NCI-H1417 (cell line): ENCODE measurements around the gene TEX9.

Source experiments
- DNase-seq, 3 experiments: peaks; one replicate each; lab custom pipeline; 2025; lab: John Stamatoyannopoulos, UW

TEX9 gene

DNA sequence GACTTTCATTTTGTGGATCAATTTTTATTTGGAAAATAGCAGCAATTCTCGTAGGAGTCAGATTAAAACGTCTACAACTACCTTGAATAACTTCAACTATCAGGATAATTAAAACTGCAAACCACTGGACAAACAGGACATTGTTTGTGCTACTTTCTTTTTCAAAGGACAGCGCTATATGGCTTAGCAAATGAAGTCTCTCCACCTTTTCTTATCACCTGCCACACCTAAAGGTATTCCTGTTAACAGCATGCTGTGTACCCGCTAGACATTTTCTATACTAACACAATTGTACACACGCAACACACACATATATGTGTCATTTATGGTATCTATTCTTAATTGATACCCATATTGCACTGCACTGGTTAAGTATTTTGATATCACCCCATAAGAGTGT, 80.5 kb downstream of the TEX9 start:
- peak in 1 of 3 experiments; percentile 39 for DNase-seq

DNA sequence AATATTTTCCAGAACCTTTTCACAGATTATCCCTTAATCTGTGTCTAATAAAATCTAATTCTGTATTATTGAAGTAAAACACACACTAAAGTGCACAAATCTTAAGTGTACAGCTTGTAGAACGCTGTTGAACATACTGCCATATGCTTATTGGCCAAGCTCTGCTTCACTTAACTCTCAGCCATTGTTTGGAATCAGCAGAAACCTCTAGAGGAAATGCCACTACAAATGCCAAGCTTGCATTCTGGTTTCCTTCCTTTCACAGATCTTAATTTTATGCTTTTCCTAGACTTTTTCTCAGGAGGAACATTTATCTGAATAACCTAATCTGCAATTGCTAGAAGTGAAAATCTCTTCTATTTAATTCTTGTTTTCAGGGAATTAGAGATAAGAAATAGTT, 89.6 kb downstream of the TEX9 start:
- DNase-seq, result no peak

DNA sequence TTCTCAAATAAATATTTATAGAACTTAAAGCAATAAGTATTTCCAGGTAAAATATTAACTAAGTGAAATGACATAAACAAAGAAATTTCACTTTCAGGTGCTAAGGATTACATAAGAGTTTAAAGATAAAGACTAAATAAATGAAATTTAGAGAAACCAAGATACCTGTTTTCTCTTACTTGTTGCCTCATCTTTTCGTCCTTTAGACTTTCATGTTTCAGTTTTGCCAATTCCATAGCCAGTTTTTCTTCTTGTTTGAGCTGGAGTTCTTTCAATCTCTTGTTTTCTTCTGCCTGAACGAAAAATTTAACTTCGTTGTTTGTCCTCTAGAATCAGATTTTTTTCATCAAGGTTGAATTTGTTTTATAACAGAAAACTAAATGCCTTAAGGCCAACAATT, 91.0 kb downstream of the TEX9 start:
- no peak for DNase-seq

DNA sequence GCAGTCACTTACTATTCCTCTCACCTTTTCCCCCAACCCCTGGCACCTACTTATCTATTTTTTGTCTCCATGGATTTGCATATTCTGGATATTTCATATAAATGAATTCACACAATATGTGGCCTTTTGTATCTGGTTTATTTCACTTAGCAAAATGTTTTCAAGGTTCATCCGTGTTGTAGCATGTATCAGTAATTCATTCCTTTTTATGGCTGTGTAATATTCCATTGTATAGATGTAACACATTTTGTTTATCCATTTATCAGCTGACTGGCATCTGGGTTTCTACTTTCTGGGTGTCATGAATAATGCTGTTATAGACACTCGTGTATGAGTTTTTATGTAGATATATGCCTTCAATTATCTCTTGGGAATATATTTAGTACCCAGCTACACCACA, 93.9 kb downstream of the TEX9 start:
- no peak for DNase-seq

DNA sequence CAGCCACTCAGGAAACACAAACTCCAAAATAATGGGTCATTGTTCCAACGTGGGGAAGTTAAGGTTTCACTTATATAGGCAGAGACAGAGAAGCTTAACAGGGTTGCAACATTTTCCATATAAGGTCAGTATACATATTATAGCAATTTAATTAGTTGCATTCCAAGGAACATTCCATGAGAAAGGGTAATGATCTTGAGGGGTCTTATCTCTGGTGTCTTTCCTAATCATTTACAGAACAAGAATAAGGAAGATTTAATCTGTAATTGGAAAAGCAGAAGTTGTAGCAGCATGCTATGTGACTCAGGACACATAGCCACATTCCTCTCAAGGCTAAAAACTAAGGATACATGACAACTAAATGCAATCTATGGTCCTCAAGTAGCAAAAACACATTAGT, 94.8 kb downstream of the TEX9 start:
- no peak for DNase-seq

DNA sequence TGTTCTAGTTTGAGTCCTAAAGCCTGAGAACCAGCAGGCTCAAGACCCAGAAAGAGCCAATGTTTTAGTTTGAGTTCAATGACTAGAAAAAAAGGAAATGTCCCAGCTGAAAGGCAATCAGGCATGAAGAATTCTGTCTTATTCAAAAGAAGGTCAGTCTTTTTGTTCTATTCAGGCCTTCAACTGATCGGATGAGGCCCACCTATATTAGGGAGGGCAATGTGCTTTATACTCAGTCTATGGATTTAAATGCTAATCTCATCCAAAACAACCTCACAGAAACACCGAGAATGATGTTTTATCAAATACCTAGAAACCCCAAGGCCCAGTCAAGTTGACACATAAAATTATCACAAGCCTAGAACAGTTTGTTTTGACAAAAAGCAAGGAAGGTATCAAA, 95.7 kb downstream of the TEX9 start:
- DNase-seq, result no peak

DNA sequence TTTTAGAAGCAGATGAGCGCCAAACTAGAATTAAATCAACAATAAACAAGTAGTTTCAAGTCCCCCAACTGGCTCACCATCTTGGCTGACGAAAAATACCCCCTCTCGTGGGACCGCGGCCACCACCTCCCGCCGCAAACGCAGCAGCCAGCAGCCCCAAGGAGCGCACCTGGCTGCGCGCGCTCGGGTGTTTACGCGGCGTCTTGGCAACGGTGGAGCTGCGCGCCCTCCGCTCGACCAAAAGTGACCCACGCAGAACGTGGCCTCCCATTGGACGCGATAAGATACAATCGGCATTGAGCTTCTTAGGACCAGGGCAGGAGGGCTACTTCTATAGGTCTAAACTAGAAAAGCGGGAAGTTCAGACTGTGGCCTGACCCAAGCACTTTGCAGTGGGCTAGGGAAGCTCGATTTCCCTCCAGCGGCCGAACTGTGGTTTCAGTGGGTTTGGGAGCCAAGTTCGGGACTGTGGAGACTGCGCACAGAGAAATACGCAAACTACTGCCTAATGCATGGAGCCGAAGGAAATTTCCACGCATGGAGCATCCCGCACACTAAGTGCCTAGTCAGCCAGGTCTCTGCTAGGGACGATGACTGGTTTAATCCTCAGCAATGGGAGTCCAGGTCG, 99.8 kb downstream of the TEX9 start, which contains the start of gene MNS1:
Gene MNS1 (minus strand): TSS at position 245 of the 628 bp plus-strand sequence. CDS start 165 bp downstream, at position 80.
- DNase-seq, result peak; percentile 91 to 99 (median 98)

DNA sequence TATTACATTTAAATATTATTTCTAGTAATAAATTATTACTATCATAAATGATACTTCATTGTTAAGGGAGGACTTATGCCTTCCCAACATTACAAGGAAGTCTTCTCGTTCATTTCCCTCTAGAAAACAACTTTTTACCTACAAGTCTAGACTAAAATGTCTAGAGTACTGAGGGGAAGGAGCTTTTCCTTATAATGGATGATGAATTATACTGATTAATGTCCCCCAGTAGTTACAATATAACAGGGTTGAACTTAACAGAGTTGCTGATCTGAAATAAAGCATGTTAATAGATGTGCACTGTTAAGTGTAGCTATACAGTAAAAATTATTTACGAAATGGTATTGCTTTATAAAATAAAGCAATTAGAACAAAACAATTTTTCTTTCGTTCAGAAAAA, 102.4 kb downstream of the TEX9 start:
- DNase-seq, result no peak

DNA sequence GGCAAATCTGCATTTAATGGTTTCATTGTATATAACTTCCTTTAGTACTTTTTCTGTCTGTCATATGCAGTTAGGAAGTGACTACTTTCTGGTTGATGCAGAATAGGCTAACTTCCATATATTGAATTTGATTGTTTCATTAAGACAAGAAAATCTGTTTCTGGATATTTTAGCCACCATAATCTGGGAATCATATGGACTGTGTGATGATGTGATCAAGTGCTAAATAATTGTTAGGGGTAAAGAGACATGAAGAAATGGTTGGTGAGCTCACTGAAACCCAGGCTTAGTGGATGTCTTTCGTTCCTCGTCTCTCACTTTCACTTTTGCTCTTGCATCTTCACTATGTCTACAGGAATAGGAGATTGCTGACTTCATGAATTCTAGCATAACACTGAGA, 103.2 kb downstream of the TEX9 start:
- DNase-seq, result peak in 1 of 3 experiments; percentile 71

DNA sequence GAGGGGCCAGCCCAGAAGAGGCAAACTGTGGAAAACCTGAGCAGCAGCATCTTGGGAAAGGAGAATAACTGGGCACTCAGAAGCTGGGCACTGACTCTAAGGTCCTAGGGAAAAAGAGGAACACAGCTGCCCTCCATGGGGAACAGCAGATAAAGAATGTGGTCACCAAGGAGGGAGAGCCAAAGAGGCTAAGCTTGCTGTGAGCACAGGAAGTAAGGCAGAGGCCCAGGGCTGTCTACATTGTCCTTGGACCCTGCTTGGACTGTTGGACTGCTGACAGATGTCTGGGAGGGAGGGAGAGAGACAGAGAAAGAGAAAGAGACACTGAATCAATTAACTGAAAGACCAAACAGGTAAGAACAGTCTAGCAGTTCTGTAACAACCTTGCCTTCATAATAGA, 104.3 kb downstream of the TEX9 start:
- peak in 1 of 3 experiments; percentile 11 for DNase-seq

DNA sequence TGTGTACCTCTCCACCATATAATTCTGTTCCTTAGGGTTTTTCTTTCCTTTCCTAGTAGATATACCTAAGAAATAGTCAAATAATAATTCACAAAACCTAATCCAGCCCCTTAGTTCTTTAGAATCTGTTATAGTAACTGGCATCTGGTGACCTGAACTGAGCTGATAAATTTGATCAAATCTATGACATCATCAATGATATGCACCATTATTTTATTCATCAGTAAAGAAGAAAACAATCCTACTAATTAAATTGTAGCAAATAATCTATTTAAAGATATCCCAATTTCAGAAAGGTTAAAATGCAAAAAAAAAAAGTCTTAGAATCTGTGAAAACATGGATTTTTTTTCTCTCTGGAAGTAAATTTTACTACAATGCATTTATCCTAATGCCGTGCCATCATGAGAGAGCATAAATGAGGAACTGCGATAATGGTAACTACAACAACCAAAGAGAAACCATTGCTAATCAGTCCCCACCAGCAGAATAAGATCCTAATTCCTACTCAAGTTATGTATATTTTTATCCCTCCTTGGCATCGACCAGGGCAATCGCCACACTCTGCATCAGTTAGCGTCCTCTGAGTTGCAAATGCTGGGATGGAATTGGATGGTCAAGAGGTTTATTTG, 106.3 kb downstream of the TEX9 start:
- no peak for DNase-seq

DNA sequence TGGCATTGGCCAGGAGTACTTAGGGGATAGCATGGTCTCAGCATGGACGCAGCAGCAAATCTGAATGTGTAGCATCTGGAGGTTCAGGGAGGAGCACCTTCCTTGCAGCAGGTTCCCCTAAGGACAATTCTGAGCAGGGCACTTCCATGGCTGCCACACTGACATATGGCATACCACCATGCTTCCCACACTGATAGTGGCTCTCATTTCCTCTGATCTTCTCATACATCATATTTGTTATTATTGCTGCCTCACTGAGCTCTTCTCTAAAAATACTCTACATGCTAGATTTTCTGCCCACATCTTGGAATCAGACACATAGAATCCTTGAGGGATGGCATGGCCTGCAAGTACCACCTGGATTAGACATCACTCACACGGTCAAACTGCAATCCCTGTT, 107.1 kb downstream of the TEX9 start:
- DNase-seq, result no peak

DNA sequence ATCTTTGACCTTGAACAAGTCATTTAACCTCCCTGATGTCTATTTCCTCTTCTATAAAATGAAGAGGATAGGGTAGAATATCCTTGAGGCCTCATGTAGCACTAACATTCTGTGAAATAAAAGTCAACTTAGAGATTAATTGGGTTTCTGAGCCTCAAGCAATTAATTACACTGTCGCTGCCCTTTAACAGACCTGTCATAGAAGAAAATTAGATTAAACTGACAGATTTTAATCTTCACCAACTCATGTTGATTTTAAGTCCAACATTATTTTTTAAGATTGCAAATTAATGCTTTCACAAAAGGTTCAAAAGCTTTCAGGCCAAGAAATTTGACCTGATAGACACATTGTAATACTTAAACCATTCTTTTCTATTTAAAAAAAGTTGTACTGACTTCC, 107.8 kb downstream of the TEX9 start:
- no peak for DNase-seq

DNA sequence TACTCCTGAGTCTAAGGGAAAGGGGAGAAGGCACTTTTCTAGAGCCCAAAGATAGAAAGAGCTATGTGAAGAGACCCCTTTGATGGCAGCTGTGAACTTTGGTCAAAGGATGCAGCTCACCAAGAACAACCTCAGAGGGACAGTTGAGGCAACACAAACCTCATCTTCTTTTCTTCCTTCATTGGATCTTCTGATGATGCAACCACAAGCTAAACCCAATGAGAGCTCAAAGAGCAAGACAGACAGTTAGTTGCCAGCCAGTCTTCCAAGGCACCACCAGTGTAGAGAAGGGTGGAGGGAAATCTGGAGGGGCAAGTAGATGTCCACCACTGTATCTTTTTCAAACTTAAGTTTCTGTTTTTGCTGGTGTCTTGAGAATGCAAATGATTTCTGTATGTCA, 110.1 kb downstream of the TEX9 start:
- DNase-seq, result no peak
